ENCODE data around the gene NCOA3. TPM values are rescaled to one million over a fixed set of nuclear protein-coding genes. Genes with fewer than 3 reads are reported as not detected.

NCOA3 gene
- total RNA-seq, 1 donor from 2014 or later: 17.9 TPM

- no peak for DNase-seq (ENCODE audit: low read depth)
- H3K4me3 ChIP-seq (ENCODE audit: low read depth, low read length): no peak overlapping the region
- TF ChIP-seq CTCF (conservative IDR thresholded peaks at IDR 0.05; ENCODE audit: low read depth, low read length): no peak
These were observed 150.6 kb downstream of the NCOA3 start for GRCh38 chr20:47652301-47652700.

GRCh38 chr20:47652794-47653193 is 151.1 kb downstream of the NCOA3 start:
- no peak for TF ChIP-seq CTCF (conservative IDR thresholded peaks at IDR 0.05; ENCODE audit: low read depth, low read length)
- H3K4me3 ChIP-seq (ENCODE audit: low read depth, low read length): no peak overlapping the region
- no peak for DNase-seq (ENCODE audit: low read depth)

- no peak for TF ChIP-seq CTCF (conservative IDR thresholded peaks at IDR 0.05; ENCODE audit: low read depth, low read length)
- H3K4me3 ChIP-seq (ENCODE audit: low read depth, low read length): no peak overlapping the region
- no peak for DNase-seq (ENCODE audit: low read depth)
These were observed 152.2 kb downstream of the NCOA3 start for GRCh38 chr20:47653869-47654268.

GRCh38 chr20:47654370-47654769 is 152.7 kb downstream of the NCOA3 start:
- no peak for DNase-seq (ENCODE audit: low read depth)
- no peak overlapping the region for H3K4me3 ChIP-seq (ENCODE audit: low read depth, low read length)
- no peak for TF ChIP-seq CTCF (conservative IDR thresholded peaks at IDR 0.05; ENCODE audit: low read depth, low read length)

GRCh38 chr20:47655635-47656034 is 153.9 kb downstream of the NCOA3 start:
- TF ChIP-seq CTCF (conservative IDR thresholded peaks at IDR 0.05; ENCODE audit: low read depth, low read length): no peak
- no peak overlapping the region for H3K4me3 ChIP-seq (ENCODE audit: low read depth, low read length)
- no peak for DNase-seq (ENCODE audit: low read depth)

GRCh38 chr20:47656318-47656717 is 154.6 kb downstream of the NCOA3 start:
- H3K4me3 ChIP-seq (ENCODE audit: low read depth, low read length): no peak overlapping the region
- DNase-seq (ENCODE audit: low read depth): no peak
- TF ChIP-seq CTCF (conservative IDR thresholded peaks at IDR 0.05; ENCODE audit: low read depth, low read length): no peak

GRCh38 chr20:47659904-47660601 is 158.4 kb downstream of the NCOA3 start:
- DNase-seq (ENCODE audit: low read depth): no peak
- TF ChIP-seq CTCF (conservative IDR thresholded peaks at IDR 0.05; ENCODE audit: low read depth, low read length): no peak
- no peak overlapping the region for H3K4me3 ChIP-seq (ENCODE audit: low read depth, low read length)
